Erythroblast (primary cell): ENCODE data around the gene SPDYE3.
"Not testable (repeated sequence)": the region's sequence is repeated elsewhere in the genome, so short reads cannot be mapped to it uniquely, and the experiment has no call there.

Experiments used
- GATA1 ChIP-seq: IDR thresholded peaks from 2 replicates; pipeline ENCODE4 v1.6.1; 2011; ENCODE audit warnings: low read depth, mild to moderate bottlenecking, control low read depth, low read length, moderate library complexity
- POLR2A ChIP-seq: IDR thresholded peaks from 2 replicates; pipeline ENCODE4 v1.6.1; 2011; ENCODE audit warnings: mild to moderate bottlenecking, low read length

DNA sequence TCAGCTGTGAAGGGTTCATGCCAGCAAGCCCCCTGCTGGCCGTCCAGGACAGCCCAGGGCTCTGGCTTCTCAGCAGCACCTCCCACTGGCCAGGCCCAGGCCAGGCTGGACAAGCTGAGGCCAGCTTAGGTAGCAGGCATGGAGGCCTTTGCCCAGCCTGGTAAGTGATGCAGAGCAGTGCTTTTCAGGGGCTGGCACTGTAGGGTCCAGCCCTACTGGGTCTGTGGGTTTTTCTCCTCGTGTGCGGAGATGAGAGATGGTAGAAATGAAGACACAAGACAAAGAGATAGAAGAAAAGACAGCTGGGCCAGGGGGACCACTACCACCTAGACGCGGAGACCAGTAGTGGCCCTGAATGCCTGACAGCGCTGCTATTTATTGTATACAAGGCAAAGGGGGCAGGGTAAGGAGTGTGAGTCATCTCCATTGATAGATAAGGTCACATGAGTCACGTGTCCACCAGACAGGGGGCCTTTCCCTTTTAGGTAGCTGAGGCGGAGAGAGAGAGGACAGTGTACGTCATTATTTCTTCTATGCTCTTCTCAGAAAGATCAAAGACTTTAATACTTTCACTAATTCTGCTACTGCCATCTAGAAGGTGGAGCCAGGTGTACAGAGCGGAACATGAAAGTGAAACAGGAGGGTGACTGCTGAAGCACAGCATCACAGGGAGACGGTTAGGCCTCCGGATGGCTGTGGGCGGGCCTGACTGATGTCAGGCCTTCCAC lies 37.2 kb downstream of the SPDYE3 start:
- TF ChIP-seq POLR2A, result peak; percentile 28
- TF ChIP-seq GATA1, result not testable (repeated sequence)
